NCI-H1105 treated with DMSO at 0.1 percent for 48 hours (cell line): ENCODE measurements around the gene KCNQ1OT1.
"Not testable (repeated sequence)": the region's sequence is repeated elsewhere in the genome, so short reads cannot be mapped to it uniquely, and the experiment has no call there.

Experiments used
- DNase-seq: peaks from one replicate; lab custom pipeline; 2025; lab: John Stamatoyannopoulos, UW

KCNQ1OT1 gene

DNA sequence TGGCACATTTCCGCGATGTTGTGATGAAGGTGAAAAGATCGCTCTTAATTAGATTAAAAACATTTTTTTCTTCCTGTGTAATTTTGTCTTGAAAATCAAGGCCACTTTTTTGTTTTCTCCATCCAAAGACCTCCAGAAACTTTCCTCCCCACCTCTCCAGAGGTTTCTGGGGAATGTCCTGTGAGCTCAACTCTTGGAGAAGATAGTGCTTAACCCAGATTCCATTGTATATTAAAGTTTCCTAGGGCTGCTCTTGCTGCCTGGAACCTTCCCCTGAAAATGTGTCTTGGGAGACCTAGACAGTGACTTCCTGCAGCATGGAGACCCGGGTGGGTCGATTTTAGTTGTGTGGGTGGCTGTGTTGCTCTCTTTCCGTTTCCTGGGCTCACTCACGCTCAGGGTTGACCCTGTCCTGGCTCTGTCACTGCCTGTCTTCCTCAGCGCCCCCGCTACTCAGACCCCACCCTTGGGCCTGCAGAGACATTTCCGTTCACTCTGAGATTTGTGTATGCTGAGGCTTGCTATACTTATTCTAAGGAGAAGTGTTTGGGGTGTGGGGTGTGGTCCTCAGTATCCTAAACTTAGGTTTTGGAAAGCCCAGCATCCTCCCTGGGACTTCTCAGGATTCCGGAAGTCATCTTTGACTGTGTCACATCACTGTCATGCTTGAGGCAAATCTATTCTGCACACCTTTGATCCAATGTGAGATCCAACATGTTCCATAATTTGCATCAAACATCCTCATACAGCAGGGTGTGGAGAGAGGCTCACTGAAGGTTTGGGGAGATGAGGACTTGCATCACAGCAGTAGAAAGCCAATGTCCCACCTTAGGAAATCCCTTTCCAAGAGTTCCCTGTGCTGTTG is 47.2 kb downstream of the KCNQ1OT1 start:
- DNase-seq: no peak

DNA sequence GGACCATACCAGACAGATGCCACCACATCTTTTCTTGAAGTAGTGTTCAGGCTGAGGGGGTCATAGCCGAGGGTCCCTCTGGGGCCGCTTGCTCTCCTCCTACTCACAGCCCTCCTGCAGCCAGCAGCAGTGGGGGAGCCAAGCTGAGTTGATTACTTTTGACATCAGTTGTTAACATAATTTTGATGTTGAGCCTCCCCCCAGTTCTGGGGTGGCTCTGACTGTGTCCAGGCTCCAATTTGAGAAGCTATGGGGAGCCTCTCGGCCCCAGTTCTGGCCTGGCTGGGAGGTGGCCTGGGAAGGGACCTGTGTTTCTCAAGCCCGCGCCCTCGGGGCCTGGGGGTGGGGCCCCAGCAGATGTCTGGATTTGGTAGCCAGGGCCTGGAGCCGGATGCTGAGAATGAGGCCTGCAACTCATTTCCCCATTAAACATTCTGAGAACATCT is 47.9 kb downstream of the KCNQ1OT1 start:
- DNase-seq: no peak

DNA sequence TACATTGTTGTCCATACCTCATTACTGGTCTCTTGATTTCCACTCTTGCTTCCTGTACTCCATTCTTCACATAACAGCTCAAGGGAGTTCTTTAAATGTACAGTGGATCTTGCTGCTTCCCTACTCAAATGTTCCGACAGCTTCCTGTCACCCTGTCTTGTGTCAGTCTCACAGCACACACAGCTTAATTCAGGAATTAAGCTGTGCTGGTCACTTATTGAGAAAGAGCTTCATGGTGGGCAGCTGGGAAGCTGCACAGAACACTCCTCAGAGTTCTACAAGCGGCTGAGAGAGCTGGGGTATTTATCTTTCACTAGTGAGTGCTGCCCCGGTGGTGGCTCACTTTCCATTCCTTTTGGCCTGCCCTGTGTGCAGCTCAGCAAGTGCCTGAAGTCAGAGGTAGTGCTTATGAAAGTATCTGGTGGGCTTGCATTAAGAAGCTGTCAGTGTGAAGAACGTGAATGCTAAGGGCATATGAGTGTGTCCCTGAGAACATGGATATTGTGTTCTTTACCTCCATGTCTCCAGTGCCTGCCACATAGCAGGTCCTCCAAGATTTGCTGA is 48.7 kb downstream of the KCNQ1OT1 start:
- DNase-seq: no peak

DNA sequence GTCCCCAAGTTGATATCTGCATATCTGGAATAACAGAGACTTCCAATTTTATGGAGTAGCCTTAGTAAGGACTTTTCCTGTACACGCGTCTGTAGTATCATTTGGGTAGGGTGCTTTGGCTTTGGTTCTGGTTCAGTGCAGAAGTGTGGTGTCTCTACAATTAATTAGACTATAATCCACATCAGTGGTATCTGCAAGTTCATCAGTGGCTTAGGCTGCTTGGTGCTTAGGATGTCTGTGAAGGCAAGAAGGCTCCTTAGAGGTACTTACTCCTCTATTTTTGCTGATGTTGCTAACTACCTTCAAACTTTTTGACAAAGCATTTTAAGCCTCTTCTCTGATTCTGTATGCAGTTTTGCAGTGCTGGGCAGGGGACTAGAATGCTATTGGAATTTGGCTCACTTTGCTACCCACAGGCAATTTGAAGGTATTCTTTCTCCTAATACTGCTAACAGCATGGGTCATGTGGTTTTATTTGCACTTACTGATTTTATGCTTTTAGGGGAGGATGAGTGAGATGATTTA is 49.4 kb downstream of the KCNQ1OT1 start:
- DNase-seq: no peak

DNA sequence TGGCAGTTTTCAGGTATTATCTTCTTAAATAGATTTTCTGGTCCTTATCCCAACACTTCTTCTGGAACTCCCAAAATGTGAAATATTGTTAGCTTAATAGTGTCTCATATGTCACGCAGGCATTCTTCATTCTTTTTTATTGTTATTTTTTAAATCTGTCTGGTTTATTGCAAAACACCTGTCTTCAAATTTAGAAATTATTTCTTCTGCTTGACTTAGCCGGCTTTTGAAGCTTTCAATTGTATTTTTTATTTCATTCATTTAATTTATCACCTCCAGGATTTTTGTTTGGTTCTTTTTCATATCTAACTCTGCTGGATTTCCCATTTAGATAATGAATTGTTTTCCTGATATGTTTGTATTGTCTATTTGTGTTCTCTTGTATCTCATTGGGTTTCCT is 49.9 kb downstream of the KCNQ1OT1 start:
- no peak for DNase-seq

DNA sequence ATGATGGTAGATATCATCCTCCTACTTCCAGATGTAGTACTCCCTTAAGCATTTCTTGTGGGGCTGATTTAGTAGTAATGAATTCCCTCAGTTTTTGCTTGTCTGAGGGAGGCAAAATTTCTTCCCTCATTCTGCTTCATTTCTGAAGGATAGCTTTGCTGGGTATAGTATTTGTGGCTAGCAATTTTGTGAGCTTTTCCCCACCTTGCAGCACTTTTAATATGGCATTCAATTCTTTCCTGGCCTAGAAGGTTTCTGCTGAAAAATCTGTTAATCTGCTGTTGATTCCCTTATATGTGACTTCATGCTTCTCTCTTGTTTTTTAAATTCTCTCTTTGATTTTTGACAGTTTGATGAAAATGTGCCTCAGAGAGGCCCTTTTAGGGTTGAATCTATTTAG is 50.4 kb downstream of the KCNQ1OT1 start:
- no peak for DNase-seq

DNA sequence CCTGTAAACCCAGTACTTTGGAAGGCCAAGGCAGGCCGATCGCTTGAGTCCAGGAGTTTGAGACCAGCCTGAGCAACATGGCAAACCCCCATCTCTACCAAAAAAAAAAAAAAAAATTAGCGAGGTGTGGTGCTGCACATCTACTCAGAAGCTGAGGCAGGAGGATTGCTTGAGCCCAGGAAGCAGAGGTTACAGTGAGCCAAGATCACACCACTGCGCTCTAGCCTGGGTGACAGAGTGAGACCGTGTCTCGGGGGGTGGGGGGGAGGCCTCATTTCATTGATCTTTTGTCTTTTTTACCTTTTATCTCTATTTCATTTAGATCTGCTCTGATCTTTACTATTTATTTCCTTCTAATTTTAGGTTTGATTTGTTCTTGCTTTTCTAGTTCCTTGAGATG is 51.8 kb downstream of the KCNQ1OT1 start:
- no peak for DNase-seq

DNA sequence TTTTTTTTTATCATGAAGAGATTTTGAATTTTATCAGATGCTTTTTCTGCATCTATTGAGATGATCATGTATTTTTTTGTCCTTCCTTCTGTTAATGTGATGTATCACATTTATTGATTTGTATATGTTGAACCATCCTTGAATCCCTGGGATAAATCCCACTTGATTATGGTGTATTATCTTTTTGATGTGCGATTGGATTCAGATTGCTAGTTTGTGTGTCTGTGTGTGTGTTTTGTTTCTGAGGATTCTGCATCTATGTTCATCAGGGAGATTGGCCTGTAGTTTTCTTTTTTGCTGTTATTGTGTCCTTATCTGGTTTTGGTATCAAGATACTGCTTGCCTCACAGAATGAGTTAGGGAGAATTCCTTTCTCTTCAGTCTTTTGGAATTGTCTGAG is 52.6 kb downstream of the KCNQ1OT1 start:
- no peak for DNase-seq

DNA sequence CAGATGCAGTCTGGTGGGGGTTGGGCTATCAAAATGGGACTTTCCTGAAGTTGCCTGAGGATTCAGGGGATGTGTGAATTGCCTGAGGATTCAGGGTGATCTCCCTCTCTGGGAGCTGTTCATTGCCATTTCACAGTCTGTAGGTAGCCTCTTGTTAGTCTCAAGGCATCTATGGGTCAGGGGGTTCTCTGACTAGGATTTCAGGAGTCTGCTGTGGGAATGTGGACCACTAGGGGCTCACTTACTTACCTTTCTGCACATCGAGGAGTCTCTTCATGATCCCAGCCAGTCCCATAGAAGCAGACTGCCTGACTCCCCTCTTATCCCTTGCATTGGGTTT is 54.0 kb downstream of the KCNQ1OT1 start:
- DNase-seq: no peak

DNA sequence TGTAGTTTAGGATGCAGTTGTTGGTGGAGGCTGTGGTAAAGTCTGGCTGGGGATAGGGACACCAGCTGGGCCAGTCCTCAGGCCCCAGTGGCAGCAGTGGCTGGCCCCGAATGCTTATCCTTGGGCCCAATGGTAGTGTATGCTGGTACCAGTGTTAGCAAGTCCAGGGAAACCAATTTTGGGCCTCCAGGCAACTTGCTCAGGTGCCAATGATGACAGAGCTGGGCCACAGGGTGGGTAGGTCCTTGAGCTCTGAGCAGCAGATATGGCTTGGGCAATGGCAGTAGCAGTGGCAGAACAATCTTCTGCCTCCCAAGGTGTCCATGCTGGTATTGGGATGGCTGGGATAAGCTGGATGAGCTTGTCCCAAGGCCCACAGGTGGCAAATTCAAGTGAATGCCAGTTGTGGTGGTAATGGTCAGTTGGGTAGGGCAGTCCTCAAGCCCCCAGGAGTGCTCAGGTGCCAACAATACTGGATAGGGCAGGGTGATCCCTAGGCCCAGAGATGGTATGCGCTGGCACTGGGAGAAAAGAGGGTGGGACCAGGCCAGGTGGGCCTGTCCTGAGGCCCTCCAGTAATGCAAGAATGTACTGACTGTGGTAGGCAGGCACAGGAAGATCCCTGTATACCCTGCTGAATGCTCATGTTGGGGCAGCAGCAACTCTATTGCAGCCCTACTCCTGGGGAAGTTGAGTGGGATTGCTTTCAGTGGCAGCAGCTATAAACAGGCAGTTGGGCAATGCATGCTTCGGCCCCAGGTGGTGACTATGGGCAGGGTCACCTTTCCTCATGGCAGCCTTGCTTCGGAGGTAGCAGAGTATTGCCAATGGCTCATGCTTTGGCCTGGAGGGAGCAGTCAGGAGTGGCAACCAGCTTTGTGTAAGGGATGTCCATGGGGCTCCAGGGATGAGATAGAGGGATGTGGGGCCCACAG is 54.7 kb downstream of the KCNQ1OT1 start:
- DNase-seq: no peak

DNA sequence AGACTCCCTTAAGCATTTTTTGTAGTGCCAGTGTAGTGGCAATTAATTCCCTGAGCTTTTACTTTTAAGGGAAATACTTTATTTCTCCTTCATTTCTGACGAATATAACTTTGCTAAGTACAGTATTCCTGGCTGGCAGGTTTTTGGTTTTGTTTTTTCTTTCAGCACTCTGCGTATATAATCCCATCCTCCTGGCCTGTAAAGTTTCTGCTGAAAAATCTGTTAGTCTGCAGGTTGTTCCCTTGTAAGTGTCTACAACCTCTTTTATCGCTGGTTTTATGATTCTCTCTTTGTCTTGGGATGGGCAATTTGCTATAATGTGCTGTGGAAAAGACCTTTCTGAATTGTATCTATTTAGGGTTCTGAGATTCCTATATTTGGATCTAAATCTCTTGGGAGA is 56.0 kb downstream of the KCNQ1OT1 start:
- DNase-seq: no peak

DNA sequence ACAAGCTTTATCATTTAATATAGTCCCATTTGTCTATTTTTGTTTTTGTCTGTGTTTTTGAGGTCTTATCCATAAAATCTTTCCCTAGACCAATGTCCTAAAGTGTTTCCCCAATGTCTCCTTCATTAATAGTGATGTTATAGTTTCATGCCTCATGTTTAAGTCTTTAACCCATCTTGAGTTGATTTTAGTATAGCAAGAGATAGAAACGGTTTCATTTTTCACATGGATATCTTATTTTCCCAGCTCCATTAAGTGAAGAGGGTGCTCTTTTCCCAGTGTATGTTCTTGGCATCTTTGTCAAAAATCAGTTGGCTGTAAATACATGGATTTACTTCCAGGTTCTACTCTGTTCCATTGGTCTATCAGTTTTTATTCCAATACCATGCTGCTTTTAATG is 58.2 kb downstream of the KCNQ1OT1 start:
- DNase-seq: no peak

DNA sequence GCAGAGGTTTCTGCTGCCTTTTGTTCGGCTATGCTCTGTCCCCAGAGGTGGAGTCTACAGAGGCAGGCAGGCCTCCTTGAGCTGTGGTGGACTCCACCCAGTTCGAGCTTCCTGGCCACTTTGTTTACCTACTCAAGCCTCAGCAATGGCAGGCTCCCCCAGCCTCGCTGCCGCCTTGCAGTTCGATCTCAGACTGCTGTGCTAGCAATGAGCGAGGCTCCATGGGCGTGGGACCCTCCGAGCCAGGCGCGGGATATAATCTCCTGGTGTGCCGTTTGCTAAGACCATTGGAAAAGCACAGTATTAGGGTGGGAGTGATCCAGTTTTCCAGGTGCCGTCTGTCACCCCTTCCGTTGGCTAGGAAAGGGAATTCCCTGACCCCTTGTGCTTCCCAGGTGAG is 60.0 kb downstream of the KCNQ1OT1 start:
- DNase-seq: not testable (repeated sequence)

DNA sequence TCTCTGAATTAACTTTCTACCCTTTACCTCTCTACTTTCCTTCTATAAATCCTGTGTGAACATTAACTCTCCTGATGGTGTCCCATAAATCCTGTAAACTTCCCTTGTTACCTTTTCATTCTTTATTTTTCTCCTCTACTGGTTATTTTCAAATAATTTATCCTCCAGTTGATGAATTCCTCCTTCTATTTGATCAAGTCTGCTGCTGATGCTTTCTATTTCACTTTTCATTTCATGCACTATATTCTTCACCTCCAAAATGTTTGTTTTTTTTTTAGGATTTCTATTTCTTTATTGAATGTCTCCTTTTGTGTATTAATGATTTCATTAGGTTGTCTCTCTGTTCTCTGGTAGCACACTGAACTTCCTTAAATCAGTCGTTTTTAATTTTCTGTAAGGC is 68.6 kb downstream of the KCNQ1OT1 start:
- no peak for DNase-seq

DNA sequence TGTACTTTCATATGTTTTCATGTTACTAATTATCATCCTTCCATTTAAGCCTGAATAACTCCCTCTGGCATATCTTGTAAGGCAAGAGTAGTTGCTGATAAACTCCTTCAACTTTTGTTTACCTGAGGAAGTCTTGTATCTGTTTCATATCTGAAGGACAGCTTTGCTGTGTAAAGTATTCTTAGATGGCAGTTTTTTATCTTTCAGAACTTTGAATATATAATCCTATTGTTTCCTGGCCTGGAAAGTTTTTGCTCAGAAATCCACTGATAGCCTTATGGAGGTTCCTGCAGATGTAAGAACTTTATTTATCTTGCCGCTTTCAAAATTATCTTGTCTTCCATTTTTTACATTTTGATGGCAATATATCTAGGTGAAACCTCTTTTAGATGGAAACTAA is 69.1 kb downstream of the KCNQ1OT1 start:
- no peak for DNase-seq

DNA sequence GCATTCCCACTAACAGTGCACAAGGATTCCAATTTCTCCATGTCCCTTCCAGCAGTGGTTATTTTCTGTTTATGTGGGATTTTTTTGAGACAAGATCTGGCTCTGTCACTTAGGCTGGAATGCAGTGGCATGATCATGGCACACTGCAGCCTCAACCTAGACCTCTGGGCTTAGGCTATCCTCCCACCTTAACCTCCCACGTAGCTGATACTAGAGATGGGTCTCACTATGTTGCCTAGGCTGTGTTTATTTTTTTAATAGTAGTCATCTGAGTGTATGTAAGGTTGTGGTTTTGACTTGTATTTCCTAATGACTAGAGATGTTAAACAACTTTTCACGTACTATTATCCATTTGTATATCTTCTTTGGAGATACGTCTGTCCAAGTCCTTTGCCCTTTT is 74.6 kb downstream of the KCNQ1OT1 start:
- DNase-seq: no peak

DNA sequence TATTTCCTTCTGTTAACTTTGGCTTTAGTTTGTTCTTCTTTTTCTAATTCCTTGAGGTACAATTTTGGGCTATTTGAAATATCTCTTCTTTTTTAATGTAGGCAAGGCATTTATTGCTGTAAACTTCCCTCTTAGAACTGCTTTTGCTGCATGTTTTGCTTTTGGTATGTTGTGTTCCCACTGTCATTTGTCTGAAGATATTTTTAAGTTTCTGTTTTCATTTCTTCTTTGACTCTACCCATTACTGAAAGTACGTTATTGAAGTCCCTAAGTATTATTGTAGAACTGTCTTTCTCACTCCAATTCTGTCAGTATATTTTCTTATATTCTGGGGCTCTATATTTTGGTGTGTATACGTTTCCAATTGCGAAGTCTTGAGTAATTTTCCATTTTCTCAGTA is 77.9 kb downstream of the KCNQ1OT1 start:
- DNase-seq: no peak

DNA sequence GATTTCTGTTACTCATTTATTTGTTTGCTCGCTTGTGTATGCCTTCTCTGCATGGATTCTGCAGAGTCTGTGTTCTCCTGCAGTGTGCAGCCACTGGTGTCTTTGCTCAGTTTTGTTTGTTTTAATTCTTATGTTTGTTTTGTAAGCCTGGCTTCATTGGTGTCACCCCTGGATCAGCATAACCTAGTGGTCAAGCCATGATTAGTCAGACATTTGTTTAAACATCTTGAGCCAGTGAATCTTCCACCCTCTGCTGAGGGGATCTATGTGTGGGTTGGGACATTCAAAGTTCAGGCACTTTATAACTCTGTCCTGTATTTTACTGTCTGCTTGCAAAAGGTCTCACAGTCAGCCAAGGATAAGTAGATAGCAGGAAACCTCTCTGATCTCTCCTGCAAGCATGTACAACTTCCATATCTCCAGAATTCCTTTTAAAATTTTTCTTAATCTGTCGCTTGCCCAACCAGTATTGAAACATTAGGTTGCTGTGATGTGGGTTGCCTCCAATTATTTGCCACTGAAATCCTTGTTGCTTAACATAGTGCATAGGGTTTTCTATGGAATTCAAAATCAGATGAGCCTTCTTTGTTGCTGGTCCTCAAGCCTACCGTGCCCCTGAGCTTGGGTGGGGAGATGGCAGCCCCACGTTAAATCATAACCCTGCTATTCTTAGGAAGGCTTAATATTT is 86.8 kb downstream of the KCNQ1OT1 start:
- DNase-seq: no peak

DNA sequence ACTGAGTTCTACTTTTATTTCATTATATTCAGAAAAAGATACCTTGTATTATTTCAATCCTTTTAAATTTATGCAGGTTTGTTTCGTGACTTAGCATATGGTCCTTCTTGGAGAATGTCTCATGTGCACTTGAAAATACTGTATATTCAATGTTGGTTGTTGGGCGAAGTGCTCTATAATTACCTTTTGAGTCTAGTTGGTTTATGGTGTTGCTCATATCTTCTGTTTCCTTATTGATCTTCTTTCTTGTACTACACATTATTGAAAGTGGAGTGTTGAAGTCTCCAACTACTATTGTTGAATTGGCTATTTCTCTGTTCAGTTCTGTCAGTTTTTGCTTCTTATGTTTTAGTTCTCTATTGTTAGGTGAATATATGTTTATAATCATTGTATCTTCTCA is 90.4 kb downstream of the KCNQ1OT1 start:
- no peak for DNase-seq

DNA sequence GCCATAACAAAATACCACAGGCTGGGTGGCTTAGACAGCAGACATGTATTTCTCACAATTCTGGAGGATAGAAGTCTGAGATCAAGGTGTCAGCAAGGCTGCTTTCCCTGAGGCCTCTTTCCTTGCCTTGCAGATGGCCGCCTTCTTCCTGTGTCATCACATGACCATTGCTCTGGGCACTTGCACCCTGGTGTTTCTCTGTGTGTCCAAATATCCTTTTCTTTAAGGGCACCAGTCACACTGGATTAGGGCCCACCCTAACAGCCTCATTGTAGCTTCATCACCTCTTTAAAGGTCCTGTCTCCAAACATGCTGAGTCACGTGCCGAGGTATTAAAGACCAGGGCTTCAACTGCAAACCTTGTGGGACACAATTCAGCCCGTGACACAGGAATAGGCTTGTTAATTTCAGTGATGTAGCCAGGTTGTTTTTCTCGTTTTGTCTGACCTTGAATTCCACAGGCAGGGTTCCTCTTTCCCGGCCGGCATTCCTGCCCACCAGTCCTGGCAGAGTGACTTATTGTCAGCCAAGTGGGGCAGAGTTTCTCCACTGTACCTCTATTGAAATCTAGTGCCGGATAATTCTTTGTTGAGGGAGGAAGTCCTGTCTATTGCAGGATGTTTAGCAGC is 100.1 kb downstream of the KCNQ1OT1 start:
- no peak for DNase-seq

DNA sequence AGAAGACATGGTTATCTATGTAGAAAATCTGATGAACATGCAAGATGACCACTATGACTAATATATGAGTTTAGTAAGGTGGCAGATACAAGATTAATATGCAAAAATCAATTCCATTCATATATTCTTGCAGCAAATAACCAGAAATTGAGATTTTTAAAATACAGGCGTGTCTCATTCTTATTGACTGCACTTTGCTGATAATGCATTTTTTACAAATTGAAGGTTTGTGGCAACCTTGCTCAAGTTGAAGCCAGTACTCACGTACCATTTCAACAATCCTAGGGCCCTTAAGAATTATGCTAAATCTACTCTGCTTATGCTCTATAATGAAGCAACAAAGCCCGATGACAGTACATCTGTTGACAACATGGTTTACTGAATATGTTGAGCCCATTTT is 104.6 kb downstream of the KCNQ1OT1 start:
- no peak for DNase-seq

DNA sequence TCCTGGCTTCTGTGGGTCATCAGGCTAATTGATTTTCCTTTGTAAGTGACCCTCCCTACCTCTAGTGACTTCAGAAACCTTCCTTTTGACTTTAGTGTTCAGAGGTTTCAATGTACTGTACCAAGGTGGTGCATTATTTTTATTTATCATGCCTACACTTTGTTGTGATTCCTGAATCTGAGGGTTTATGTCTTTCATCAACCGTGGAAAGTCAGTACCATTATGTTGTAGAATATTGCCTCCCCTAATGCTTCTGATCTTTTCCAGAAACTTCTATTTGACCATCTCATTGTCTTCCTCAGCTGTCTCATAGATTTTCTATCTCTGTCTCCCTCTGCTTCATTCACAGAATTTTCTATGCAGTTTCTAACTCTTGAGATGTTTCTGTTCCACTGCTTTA is 105.5 kb downstream of the KCNQ1OT1 start:
- DNase-seq: no peak
